Metanephros (tissue), 1 donor: Measurements from ENCODE around the gene PPM1N. TPM values are rescaled to one million over a fixed set of nuclear protein-coding genes. Genes with fewer than 3 reads are reported as not detected.

Experiments used
- total RNA-seq: library from RNA; depleted of rRNA; stranded (reverse); fragments of >200 nt; gene quantifications from one replicate; pipeline ENCODE4 v1.2.3, GENCODE V29; 2014

PPM1N gene
- total RNA-seq = 0.76 TPM

GRCh38 chr19:45498411-45499195, at the start of gene PPM1N:
PPM1N (plus strand) TSS chr19:45498443; CDS start chr19:45498473, 30 bp downstream.

GRCh38 chr19:45467456-45468158, 30.6 kb upstream of the PPM1N start, which contains the start of gene FOSB:
FOSB (plus strand) TSS chr19:45467996; CDS start chr19:45468587, 591 bp downstream.

GRCh38 chr19:45506989-45507871, 9.0 kb downstream of the PPM1N start, which contains the start of gene VASP:
VASP (plus strand) TSS chr19:45507479; CDS start chr19:45507772, 293 bp downstream.

Other genes starting within 250 kb of the PPM1N start
- gene MARK4, start 247.2 kb upstream of the PPM1N start, total RNA-seq = 29.3 TPM
- gene CKM, start 175.6 kb upstream of the PPM1N start, total RNA-seq = 1,004 TPM
- gene KLC3, start 157.7 kb upstream of the PPM1N start, total RNA-seq = 4.0 TPM
- gene ERCC2, start 127.9 kb upstream of the PPM1N start, total RNA-seq = 20.7 TPM
- 8.8 TPM for gene PPP1R13L, start 93.4 kb upstream of the PPM1N start, total RNA-seq
- gene POLR1G, start 91.8 kb upstream of the PPM1N start, total RNA-seq = 7.2 TPM
- 72.8 TPM for gene ERCC1, start 74.5 kb upstream of the PPM1N start, total RNA-seq
- gene FOSB, start 30.4 kb upstream of the PPM1N start, total RNA-seq = 3.7 TPM
- 27.0 TPM for gene RTN2, start 1.4 kb upstream of the PPM1N start, total RNA-seq
- 121 TPM for gene VASP, start 9.0 kb downstream of the PPM1N start, total RNA-seq
- gene OPA3, start 86.4 kb downstream of the PPM1N start, total RNA-seq = 8.1 TPM
- gene GPR4, start 103.8 kb downstream of the PPM1N start, total RNA-seq = 1.8 TPM
- gene EML2, start 141.0 kb downstream of the PPM1N start, total RNA-seq = 26.5 TPM
- 4.1 TPM for gene GIPR, start 169.8 kb downstream of the PPM1N start, total RNA-seq
- gene SNRPD2, start 193.5 kb downstream of the PPM1N start, total RNA-seq = 271 TPM
- 6.9 TPM for gene QPCTL, start 194.2 kb downstream of the PPM1N start, total RNA-seq
- gene FBXO46, start 232.5 kb downstream of the PPM1N start, total RNA-seq = 13.3 TPM
- not detected for gene MEIOSIN, start 235.0 kb downstream of the PPM1N start, total RNA-seq